ENCODE data around the gene BBS4. TPM values are rescaled to one million over a fixed set of nuclear protein-coding genes. Genes with fewer than 3 reads are reported as not detected.

Gene BBS4
- total and polyA plus RNA-seq, 2 of the 4 experiments (the other 2 are of a cell fraction): 15.8 to 21.0 TPM

DNA sequence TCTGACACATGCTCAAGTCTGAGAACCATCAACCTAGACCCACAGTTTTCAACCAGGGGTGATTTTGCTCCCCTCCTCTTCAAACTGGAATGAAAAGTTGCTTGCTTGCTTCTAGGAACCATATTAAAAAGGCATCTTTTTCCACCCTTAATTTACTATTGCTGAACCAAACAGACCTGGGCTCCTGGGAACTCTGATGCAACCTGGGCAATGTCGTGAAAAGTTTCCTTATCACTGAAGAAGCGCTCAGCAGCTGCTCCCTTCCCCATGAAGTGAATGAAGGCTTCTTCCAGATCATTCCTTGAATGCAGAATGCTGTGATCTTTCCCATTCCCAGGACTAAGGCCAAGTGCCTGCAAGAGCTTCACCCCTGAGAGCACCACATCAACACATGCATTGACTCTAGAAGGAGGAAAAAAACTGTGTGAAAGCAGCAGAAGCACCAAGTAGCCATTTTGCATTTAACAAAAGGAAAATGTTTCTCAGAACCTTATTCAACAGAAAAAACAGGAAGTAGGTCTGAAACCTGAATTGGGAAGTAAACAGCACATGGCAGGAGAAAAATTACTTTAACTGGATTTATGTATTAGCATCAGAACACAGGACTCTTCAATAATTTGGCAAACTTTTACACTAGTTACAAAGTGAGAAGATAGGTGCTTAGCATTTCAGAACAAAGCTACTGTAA lies 88.8 kb downstream of the BBS4 start:
- POLR2A ChIA-PET (ENCODE audit: unreplicated experiment): no interaction called here
- peaks cover 23% of the 10 kb centered on the region for H3K36me3 ChIP-seq (ENCODE audit: control insufficient read depth, insufficient read depth, low read length)
- H3K14ac ChIP-seq (replicated peaks; ENCODE audit: low read depth, low read length): no peak overlapping the region
- no peak overlapping the region for H2AK9ac ChIP-seq (replicated peaks; ENCODE audit: low read depth, low read length, poor library complexity)
- no peak overlapping the region for H3K23ac ChIP-seq (ENCODE audit: low read depth, low read length)
- H2BK120ac ChIP-seq (ENCODE audit: low read depth, low read length): no peak overlapping the region
- dilution Hi-C loops (cut with HindIII; ENCODE audit: low sequenced_read_pairs, unreplicated experiment) (no loop called here), in situ Hi-C loops (cut with MboI; ENCODE audit: low sequenced_read_pairs) (no loop called here), intact Hi-C loops (cut with micrococcal nuclease) (no loop called here)
- no peak overlapping the region for H4K5ac ChIP-seq (ENCODE audit: low read depth, low read length)
- H2BK15ac ChIP-seq (ENCODE audit: low read depth, low read length): no peak overlapping the region
- H3K27ac ChIP-seq (ENCODE audit: insufficient read depth, low read length): no peak overlapping the region
- peaks cover 4% of the 10 kb centered on the region; the same call in 1 of the 2 replicates for H3K9me1 ChIP-seq (ENCODE audit: insufficient read depth, low read length)
- no peak overlapping the region for H3K4me2 ChIP-seq (ENCODE audit: low read depth, low read length)
- H2BK5ac ChIP-seq (ENCODE audit: low read depth, low read length, poor library complexity, severe bottlenecking): no peak overlapping the region
- H4K20me1 ChIP-seq (ENCODE audit: insufficient read depth, low read length): peaks cover 3% of the 10 kb centered on the region
- no TSS peak for BruUV-seq (replicated peaks)
- H3K9me3 ChIP-seq (ENCODE audit: control insufficient read depth, insufficient read depth, low read length): no peaks in the 10 kb centered on the region
- no peak overlapping the region for H3K56ac ChIP-seq (ENCODE audit: extremely low read depth, insufficient read depth, low read length)
- no peak overlapping the region for H2AFZ ChIP-seq (replicated peaks; ENCODE audit: low read length, poor library complexity)
- H3K4ac ChIP-seq (ENCODE audit: low read depth, low read length): no peak overlapping the region
- no peak overlapping the region for H4K8ac ChIP-seq (ENCODE audit: low read depth in 2 of 2, low read length in 2 of 2)
- H2BK20ac ChIP-seq (ENCODE audit: low read depth, low read length): no peak overlapping the region
- peaks cover 30 to 46% of the 10 kb centered on the region in 2 experiments for H3K79me1 ChIP-seq (ENCODE audit: low read depth in 1 of 2, low read length in 2 of 2)
- H3K18ac ChIP-seq (ENCODE audit: low read depth, low read length): no peak overlapping the region
- H3K4me1 ChIP-seq (ENCODE audit: control insufficient read depth, insufficient read depth, low read length): no peaks in the 10 kb centered on the region
- no peak overlapping the region for H3K4me3 ChIP-seq (ENCODE audit: insufficient read depth, low read depth, low read length)
- CTCF ChIA-PET: no interaction called here
- H4K91ac ChIP-seq (ENCODE audit: insufficient read depth, low read depth, low read length): no peak overlapping the region
- no peak overlapping the region for H2AK5ac ChIP-seq (ENCODE audit: low read depth, low read length)
- no CpG with 5 or more reads among the region's 2 CpGs for WGBS, 2 experiments (ENCODE audit: extremely low coverage in 2 of 2, insufficient read length in 1 of 2)
- no peak overlapping the region for H3K9ac ChIP-seq (ENCODE audit: low read depth, low read length)
- no peak for DNase-seq
- no peak for TF ChIP-seq MAFK (IDR thresholded peaks at IDR 0.05; ENCODE audit: low read depth, low read length)
- TF ChIP-seq MAZ (IDR thresholded peaks at IDR 0.05; ENCODE audit: borderline replicate concordance, low read depth, low read length): no peak
- TF ChIP-seq RCOR1 (IDR thresholded peaks at IDR 0.05; ENCODE audit: insufficient replicate concordance, low read length): no peak
- no peak for TF ChIP-seq CEBPB (IDR thresholded peaks at IDR 0.05; ENCODE audit: low read depth, low read length)
- no peak for TF ChIP-seq BHLHE40 (IDR thresholded peaks at IDR 0.05; ENCODE audit: low read depth, low read length)
- TF ChIP-seq NFE2L2 (IDR thresholded peaks at IDR 0.05; ENCODE audit: low read depth, low read length): no peak
- TF ChIP-seq, protein P1, sequence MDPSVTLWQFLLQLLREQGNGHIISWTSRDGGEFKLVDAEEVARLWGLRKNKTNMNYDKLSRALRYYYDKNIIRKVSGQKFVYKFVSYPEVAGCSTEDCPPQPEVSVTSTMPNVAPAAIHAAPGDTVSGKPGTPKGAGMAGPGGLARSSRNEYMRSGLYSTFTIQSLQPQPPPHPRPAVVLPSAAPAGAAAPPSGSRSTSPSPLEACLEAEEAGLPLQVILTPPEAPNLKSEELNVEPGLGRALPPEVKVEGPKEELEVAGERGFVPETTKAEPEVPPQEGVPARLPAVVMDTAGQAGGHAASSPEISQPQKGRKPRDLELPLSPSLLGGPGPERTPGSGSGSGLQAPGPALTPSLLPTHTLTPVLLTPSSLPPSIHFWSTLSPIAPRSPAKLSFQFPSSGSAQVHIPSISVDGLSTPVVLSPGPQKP (IDR thresholded peaks at IDR 0.05; ENCODE audit: borderline replicate concordance, low read depth, low read length): no peak
- no peak for ATAC-seq (ENCODE audit: low read depth)
- no peaks in the 10 kb centered on the region for H3K27me3 ChIP-seq (ENCODE audit: control insufficient read depth, insufficient read depth, low read length)
